Stimulated activated CD4-positive, alpha-beta T cell treated with anti-CD3 and anti-CD28 coated beads, TNF-alpha, amount 100 ng/mL, for 24 hours (primary cell): ENCODE results near the gene ECHS1.

Source experiments
- DNase-seq, 3 experiments: peaks; one replicate each; pipeline ENCODE4 v3.0.0-alpha.2; 2020; ENCODE audit warnings: low read depth in 3 of 3

The ECHS1 gene

GRCh38 chr10:133358162-133358924, 14.8 kb downstream of the ECHS1 start:
- no peak for DNase-seq

- peak in 2 of 3 experiments; percentile 57 to 76 for DNase-seq
These were observed 15.6 kb downstream of the ECHS1 start, which contains the start of gene FUOM for GRCh38 chr10:133357285-133358161. TSS of gene FUOM (minus strand) at chr10:133358019. CDS start at chr10:133358007, 12 bp downstream.

GRCh38 chr10:133356549-133357284, 16.4 kb downstream of the ECHS1 start:
- DNase-seq: no peak

- no peak for DNase-seq
These were observed 17.2 kb downstream of the ECHS1 start for GRCh38 chr10:133355991-133356390.

- DNase-seq: no peak
These were observed 17.9 kb downstream of the ECHS1 start for GRCh38 chr10:133355266-133355665.

- DNase-seq: no peak
These were observed 18.4 kb downstream of the ECHS1 start for GRCh38 chr10:133354672-133355240.

GRCh38 chr10:133353988-133354605, 19.1 kb downstream of the ECHS1 start:
- DNase-seq: no peak

GRCh38 chr10:133353202-133353959, 19.8 kb downstream of the ECHS1 start:
- no peak for DNase-seq

- DNase-seq: no peak
These were observed 21.5 kb downstream of the ECHS1 start for GRCh38 chr10:133351408-133352318.

- no peak for DNase-seq
These were observed 22.2 kb downstream of the ECHS1 start for GRCh38 chr10:133350950-133351329.

GRCh38 chr10:133350283-133350949, 22.7 kb downstream of the ECHS1 start:
- no peak for DNase-seq

GRCh38 chr10:133349577-133350011, 23.6 kb downstream of the ECHS1 start:
- DNase-seq: no peak

GRCh38 chr10:133349160-133349568, 24.0 kb downstream of the ECHS1 start:
- DNase-seq: no peak

- DNase-seq: no peak
These were observed 25.2 kb downstream of the ECHS1 start for GRCh38 chr10:133347710-133348517.

GRCh38 chr10:133346413-133346812, 26.7 kb downstream of the ECHS1 start:
- no peak for DNase-seq

GRCh38 chr10:133344236-133344635, 28.9 kb downstream of the ECHS1 start:
- no peak for DNase-seq

GRCh38 chr10:133343558-133343957, 29.6 kb downstream of the ECHS1 start:
- DNase-seq: no peak

GRCh38 chr10:133342942-133343341, 30.2 kb downstream of the ECHS1 start:
- DNase-seq: no peak
